Fibroblast of skin of scalp (primary cell): ENCODE measurements around the gene LINGO3.
"Not testable (repeated sequence)": the region's sequence is repeated elsewhere in the genome, so short reads cannot be mapped to it uniquely, and the experiment has no call there.

Source experiments
- DNase-seq: peaks from one replicate; pipeline ENCODE4 v3.0.0-alpha.2; 2013

The LINGO3 gene

DNA sequence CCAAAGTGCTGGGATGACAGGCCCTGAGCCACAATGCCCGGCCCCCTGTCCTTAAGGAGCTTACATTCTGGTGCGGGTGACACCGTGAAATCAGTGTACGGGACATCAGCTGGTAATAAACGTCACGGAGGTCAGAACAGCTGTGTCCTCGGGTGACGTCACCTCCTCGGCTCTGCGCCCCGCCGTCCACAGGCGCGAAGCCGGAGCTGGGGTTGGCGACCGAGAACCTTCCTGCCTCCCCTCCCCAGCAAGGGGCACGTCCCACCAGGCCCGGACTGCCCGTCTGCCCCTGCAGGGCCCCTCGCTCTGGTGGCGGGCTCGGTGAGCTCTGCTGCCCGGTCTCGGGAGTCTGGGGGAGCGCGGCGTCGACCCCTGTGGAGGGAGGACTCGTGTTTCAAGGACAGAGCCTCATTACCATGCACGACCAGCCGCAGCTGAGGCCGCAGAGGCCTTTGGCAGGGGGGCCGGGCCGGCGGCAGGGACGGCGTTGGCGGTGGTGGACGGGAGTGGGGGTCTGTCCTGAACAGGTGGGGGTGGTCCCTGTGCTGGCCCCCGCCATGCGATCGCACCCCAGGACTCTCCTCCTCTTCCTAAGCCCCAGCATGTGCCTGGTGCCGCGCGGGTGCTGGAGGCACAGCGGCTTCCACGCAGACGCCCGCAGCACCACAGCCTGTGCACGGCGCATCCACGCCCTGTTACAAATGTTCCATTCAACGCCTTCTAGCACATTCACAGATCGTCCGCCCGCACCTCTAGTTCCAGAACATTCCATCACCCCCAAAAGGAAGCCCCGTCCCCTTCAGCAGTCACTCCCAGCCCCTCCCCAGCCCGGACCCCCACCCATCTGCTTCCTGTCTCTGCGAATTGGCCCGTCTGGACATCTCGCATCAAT is 5.4 kb downstream of the LINGO3 start:
- DNase-seq: no peak

DNA sequence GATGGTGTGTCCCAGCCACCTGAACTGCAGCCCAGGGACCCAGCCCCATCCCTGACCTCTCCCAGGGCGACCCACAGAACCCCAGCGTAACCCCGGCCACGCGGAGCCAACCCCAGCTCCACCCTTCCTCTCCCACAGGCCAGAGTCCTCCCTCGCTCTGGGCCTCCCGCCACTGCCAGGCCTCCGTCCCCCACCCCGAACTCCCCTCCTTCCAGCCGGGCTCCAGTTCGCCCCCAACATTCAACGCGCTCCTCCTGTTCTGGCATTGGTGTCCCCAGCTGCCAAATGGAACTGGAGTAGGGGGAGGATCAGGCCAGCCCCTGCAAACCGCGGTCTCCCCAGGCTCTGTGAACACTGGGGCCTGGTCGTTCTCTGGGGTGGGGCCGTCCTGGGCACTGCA is 7.4 kb downstream of the LINGO3 start:
- DNase-seq: no peak

DNA sequence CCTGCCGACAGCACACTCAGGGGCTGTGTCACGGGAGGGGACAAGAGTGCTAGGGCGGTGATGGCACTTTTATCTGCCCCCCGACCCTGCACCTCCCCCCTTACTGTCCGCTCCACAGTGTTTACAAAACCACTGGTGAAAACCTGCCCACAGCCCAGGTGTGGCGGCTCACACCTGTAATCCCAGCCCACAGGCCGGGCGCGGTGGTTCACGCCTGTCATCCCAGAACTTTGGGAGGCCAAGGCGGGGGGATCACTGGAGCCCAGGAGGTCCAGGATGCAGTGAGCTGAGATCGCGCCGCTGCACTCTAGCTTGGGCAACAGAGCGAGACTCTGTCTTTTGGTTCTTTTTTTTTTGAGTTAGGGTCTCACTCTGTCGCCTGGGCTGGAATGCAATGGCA is 11.8 kb downstream of the LINGO3 start:
- DNase-seq: no peak

DNA sequence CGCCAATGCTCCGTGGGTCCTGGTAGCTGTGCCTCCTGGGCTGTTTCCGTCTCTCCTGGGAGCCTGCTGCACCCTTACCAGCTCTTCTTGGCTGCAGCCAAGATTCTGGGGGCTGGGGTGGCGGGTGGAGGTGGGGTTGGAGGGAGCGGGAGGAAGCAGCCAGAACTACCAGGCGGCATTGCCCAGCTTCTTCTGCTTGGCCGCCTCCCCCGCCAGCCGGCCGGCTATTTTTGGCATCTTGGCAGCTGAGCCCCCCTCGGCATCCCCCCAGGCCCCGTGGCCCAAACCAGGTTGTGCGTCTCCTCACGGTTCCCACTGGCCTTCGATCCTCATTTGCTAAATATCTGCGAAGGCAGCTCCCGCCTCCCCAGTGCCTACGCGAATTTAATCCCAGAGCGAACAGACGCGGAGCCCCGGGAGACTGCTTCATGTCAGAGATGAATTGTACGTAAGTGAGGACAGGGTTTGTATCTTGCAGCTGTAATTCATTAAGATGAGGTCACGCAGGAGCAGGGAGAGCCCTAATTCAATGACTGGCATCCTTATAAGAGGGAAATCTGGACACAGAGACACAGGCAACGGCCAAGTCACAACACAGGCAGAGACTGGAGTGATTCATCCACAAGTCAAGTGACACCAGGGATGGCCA is 13.1 kb downstream of the LINGO3 start:
- peak; percentile 82 for DNase-seq

DNA sequence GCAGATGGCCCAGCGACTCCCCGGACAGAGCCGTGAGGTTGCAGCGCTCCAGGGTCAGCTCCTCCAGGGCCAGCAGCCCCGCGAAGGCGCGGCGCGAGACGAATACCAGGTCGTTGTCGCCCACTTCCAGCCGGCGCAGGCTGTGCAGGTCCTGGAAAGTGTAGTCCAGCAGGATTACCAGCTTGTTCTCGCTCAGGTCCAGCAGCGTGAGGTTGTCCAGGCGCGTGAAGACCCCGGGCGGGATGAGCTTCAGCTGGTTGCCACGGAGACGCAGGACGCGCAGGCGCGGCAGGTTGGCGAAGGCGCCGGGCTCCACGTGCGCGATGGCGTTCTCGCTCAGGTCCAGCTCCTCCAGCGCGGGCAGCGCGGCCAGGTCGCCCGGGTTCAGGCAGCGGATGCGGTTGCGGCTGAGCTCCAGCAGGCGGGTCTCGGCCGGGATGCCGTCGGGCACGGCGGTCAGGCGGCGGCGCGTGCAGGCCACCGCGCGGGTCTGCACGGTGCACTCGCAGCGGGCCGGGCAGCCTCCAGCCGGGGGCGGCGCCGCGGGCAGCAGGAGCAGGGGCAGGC is 16.7 kb downstream of the LINGO3 start:
- no peak for DNase-seq

DNA sequence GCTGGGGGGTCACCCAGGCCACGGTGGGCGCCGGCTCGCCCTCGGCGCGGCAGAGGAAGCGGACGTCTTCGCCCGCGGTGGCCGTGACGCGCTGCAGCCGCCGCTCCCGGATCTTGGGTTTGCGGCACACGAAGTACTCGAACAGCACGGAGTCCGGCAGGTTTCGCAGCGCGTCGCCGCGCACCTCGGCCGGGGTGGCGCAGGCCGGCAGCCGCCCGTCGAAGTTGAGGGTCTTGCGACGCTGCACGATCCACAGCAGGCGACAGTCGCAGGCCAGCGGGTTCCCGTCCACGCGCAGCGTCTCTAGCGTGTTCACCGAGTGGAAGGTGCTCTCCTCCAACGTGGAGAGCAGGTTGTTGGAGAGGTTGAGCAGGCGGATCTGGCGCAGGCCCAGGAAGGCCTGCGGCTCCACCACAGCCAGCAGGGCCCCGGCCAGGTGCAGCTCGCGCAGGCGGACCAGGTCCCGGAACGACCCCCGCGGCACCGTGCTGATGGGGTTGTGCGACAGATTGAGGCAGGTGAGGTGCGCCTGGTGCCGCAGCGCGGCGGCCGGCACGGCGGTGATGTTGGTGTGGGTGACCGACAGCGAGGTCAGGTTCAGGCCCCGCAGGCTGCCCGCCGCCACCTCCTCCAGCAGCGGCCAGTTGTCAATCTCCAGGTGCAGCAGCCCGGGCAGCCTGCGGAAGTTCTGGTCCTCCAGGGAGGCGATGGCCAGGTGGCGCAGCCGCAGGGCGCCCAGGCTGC is 17.3 kb downstream of the LINGO3 start:
- no peak for DNase-seq

DNA sequence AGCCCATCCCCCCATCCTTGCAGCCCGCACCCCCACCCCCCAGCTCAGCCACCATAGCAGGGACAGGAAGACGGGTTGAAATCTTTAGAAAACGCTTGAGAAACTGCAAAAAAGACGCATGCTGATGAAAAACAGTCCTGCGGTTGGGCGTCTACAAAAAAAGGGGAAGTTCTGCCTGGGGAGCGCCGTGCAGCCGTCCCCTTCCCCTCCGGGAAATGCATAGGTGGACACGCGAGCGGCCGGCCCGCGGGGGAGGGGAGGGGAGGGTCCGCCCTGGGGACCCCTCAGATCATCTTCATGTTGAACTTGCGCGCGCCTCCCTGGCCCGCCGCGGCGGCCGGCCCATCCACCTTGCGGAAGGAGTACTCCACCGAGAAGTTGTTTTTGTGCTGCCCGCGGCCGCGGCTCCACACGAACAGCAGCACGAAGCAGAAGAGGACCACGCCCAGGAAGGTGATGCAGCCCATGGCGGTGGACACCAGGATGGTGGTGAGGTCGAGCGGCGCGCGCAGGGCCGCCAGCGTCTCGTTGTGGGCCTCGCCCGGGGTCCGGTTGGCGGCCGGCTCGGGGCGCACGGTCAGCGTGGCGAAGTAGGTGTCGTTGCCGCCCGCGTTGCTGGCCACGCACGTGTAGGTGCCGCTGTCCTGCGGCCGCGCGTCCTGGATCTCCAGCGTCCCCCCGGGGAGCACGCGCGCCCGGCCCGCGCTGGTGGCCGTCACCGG is 18.1 kb downstream of the LINGO3 start:
- no peak for DNase-seq

DNA sequence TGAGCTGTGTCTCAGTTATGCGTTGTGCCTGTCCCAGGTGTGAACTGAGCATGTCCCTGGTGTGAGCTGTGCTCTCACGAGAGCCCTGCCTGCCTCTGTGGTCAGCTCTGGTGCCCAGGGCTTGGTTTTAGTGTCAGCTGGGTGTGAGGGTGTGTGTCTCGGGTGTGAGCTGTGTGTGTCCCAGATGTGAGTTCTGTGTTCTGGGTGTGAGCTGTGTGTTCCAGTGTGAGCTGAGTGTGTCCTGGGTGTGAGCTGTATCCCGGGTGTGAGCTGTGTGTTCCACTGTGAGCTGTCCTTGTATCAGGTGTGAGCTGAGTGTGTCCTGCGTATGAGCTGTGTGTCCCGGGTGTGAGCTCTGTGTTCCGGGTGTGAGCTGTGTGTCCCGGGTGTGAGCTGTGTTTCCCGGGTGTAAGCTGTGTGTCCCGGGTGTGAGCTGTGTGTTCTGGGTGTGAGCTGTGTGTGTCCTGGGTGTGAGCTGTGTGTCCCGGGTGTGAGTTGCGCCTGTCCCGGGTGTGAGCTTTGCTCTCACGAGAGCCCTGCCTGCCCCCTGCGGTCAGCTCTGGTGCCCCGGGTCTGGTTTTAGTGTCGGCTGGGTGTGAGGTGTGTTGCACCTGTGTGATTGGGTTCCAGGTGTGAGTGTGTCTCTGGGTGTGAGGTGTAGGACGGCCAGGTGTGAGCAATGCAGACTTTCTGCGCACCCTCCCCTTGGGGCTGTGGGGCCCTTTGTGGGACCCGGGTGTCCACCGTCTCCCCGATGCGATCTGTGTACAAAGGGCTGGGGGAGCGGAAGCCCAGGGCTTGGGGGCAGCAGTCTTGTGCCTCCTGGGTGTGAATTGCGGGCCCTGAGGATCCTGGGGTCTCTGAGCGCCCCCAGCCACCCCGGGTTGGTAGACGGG is 18.9 kb downstream of the LINGO3 start:
- no peak for DNase-seq

DNA sequence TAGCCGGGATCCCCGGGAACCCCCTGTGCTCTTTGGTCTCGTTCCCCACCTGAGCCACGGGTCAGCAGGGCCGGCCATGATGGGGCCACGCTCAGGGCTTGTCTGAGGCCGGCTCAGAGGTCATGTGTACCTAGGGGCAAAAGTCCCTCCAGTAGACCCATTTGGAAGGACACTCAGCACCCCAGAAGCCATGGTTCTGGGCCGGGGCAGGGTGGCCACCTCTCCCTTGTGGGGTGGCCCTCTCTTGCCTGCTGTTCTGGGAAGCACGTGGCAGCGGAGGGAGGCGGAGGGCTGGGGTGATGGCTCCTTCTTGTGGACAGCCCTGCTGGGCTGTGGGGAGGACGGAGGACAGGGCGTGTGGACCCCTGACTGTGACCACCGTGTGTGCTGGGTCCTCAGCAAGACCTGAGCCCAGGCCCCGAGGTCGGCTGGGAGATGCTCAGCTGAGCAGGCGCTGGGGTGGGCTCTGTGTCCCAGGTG is 19.6 kb downstream of the LINGO3 start:
- DNase-seq: no peak

DNA sequence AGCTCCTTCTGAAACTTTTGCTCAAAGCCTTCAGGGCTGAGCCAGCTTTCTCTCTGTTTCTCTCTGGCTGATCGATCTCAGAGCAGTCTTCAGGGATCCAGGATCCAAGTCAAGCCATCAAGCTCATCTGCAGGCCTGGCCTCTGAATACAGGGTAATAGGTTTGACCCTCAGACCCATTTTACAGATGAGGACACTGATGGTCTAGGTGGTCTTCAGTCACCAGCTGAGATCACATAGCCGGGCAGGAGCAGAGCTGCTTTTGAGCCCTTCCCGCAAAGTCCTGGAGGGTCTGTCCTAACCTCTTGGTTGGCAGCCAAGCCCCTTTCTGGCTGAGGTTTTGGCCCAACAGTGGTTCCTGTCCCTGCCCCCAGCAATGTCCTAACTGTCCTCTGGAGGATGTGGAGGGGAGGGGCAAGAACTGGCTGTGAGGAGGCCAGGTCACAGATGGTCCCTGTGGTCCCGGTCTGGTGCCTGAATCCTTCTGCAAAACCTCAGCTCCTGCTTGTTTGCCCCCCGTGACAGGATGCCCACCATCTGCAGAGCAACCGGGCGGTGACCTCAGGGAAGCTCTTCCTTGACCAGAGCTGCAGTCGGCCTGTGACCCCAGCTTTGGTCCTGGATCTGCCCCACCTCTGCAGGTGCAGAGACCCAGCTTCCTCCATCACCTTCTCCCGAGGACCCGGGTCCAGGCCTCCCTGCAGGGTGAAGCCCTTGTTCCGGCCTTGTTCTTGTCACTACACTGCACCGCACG is 20.2 kb downstream of the LINGO3 start:
- no peak for DNase-seq

DNA sequence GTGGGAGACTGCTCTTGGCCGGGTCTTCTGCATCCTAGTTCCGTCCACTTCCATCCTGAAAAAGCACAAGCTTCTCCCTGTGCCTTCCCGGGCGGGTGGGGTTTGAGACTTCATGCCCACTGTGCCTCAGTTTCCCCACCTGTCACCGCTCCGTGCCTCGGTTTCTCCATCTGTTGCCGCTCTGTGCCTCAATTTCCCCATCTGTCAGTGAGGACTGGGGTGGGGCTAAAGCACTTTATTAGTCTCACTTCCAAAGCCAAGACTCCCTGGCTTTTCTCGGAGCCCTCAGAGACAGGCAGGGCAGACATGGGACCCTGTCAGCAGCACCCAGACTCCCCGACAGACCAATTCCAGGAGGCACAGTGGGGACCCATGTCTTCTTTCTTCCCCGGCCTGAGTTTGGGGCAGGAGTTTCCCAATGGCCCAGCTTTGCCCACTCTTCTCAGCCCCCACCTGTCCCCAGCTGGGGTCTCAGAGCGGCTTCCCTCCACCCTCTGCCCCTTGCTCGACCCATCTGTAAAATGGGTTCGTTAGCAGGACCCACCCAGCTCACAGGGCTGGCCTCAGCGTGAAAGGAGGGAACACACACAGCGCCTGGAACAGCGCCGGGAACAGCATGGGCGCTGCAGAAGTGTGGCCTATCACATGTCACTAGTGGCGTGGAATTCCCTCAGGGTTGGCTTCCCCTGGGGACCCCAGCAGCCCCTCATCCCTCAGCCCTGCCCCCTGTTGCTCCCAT is 21.4 kb downstream of the LINGO3 start:
- DNase-seq: no peak

DNA sequence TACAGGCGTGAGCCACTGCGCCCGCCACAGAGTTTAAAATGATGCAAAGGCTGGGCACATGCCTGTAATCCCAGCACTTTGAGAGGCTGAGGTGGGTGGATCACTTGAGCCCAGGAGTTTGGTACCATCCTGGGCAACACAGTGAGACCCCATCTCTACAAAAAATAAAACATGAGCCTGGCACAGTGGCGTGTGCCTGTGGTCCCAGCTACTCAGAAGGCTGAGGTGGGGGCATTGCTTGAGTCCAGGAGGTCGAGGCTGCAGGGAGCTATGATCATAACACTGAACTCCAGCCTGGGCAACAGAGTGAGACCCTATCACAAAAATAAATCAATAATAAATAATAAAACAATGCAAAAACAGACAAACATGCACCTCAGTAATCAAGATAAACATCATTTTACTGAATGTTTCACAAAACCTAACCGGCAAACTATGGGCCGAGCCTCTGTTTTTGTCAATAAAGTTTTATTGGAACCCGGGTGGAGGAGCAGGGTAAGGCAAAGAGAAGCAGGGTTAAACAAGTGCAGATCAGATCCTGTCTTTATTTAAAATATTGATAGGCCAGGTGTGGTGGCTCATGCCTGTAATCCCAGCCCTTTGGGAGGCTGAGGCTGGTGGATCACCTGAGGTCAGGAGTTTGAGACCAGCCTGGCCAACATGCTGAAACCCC is 24.0 kb downstream of the LINGO3 start:
- DNase-seq: no peak

DNA sequence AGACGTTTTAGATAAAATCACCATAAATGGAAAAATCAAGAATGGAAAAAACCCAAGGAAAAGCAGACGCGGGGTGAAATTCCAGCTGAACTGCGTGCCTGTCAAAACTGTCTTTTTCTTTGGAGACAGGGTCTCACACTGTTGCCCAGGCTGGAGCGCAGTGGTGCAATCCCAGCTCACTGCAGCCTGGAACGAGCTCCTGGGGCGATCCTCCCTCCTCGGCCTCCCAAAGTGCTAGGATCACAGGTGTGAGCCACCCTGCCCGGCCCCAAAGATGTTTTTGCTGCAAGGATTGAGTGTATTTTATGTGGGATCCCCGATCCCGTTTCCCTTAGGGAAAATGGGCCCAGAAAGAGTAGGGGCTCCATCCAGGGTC is 25.1 kb downstream of the LINGO3 start:
- no peak for DNase-seq

DNA sequence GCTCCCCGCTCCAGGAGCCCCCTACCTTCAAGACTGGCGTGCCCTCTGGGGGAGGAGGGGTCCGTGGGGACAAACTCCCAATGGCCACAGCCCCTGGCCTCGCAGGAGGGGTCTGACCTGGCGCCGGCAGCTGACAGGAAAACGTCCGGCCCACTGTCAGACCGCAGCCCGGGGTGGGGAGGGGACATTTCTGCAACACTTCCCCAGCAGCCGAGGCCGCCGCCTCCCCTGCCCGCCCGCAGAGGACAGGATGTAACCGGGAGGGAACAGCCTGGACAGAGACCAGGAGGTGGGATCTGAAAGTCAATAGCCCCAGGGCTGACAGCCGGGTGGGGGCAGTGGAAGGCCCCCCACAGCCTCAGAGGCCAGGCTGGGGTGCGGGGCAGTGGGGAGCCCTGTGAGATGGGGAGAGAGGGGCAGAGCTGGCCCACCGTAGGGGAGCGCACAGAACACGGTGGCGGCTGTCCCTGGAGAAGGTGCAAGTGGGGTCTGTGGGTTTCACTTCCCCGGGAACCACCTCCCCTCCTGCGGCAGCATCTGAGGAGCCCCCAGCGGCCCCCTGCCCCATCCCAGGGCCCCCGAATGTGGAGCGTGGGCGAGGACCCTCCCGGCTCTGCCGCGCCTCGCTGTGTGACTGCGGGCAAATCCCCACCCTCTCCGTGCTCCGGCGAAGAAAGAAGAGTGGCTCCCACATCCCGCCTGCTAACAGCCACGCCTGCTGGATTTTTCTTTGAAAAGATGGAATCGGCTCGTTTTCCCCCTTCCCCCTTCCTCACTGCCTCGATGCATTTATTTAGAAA is 25.7 kb downstream of the LINGO3 start, which contains the start of gene PEAK3:
Gene PEAK3, minus strand, starts transcription at position 114 of the 800 bp plus-strand sequence. CDS start 1,244 bp downstream, outside the sequence.
- DNase-seq: peak; percentile 56

DNA sequence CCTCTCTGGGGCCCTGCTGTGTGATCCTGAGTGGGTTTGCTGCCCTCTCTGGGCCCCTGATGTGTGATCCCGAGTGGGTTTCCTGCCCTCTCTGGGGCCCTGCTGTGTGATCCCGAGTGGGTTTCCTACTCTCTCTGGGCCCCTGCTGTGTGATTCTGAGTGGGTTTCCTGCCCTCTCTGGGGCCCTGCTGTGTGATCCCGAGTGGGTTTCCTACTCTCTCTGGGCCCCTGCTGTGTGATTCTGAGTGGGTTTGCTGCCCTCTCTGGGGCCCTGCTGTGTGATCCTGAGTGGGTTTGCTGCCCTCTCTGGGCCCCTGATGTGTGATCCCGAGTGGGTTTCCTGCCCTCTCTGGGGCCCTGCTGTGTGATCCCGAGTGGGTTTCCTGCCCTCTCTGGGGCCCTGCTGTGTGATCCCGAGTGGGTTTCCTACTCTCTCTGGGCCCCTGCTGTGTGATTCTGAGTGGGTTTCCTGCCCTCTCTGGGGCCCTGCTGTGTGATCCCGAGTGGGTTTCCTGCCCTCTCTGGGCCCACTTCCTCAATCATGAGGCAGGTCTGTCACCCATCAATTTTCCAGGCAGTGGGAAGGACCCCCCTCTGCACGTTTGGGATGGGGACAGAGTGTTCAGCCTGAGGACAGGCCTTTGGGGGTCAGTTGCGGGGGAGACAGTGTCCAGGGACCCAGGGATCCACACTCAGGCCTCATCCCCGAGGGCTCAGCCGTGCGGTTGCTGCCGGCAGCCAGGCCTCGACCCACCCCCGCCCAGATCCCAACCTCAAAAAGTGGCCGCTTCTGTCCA is 26.5 kb downstream of the LINGO3 start:
- not testable (repeated sequence) for DNase-seq

DNA sequence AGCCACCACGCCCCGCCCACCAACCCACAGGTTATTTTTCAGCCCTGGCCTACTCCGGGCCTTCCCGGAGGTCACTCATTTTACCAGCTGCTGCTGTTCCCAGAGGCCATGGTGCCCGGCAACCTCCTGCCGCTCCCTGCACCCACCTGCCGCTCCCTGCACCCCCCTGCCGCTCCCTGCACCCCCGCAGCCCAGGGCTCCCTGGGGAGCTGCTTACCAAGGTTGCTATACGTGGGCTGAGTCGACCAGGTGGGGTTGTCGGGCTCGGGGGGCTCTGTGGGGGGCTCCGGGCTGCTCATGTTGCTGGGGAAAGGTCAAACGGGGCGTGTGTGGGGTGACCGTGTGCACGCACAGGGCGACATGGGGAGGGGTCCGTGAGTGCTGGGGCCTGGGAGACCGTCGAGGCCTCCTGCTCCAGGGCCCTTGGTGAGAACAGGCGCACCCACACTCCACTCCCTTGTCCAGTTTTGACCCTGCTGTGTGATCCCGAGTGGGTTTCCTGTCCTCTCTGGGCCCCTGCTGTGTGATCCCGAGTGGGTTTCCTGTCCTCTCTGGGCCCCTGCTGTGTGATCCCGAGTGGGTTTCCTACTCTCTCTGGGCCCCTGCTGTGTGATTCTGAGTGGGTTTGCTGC is 27.2 kb downstream of the LINGO3 start:
- DNase-seq: no peak
